EL (cell line): Measurements from ENCODE around the gene COL5A1.

Experiments used
- DNase-seq: peaks from one replicate; pipeline ENCODE4 v3.0.0-alpha.2; 2016

COL5A1 gene

DNA sequence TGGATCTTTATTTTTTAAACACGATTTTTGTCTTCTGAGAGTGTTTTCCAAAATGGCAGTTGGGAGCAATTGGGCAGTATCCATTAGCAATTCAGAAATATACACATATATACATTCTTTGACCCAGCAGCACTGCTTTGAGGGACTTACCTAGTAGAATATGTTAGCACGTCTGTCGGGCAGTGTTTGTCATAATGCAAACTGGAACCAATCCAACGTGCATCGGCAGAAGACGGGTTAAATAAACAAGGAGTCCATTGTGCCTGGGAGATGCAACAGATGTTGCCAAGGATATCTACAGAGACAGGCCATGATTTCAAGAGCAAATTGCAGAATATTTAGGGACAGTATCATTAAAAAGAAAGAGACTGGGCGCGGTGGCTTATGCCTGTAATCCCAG, 107.0 kb downstream of the COL5A1 start:
- DNase-seq: no peak

DNA sequence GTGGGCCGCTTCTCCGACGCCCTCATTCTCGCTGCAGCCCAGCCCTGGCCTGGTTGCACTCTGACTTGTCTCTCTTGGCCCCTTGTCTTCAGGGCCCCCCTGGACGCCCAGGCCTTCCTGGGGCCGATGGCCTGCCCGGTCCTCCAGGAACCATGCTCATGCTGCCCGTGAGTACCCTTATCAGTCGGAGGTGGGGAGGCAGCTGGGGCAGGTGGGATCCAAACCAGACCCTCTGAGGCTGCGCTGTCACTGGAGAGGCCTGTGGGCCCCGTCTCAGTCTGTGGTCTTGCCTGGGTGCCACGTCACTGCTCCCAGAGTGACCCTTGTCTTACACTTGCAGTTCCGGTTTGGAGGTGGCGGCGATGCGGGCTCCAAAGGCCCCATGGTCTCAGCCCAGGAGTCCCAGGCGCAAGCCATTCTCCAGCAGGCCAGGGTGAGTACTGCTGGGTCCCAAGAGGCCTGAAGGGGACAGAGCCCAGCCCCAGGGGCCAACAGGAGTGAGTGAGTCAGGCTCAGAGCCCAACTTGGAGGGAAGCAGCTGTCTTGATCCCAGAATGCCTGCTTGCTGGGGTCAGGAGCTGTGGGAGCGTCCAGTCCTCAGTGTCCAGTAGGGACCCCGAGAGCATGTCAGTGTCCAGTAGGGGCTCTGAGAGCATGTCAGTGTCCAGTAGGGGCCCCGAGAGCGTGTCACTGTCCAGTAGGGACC, 109.0 kb downstream of the COL5A1 start:
- no peak for DNase-seq

DNA sequence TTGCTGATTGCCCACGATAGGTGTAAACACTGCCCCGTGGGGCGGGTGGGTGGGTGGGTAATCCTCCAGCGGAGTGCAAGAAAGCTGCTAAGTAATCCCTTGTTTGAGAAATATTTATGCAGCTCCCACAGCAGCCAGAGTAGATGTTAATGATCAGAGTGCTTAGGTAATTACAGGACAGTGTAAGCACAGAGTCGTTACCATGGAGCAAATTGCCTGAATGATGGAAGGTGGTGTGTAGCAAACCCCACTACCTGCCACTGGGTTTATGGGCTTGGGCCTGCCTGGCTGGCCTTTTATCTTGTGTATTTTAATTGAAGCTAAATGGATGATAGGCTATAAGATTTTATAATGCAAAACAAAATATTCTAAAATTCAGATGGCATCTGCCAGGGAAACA, 110.0 kb downstream of the COL5A1 start:
- DNase-seq: no peak

DNA sequence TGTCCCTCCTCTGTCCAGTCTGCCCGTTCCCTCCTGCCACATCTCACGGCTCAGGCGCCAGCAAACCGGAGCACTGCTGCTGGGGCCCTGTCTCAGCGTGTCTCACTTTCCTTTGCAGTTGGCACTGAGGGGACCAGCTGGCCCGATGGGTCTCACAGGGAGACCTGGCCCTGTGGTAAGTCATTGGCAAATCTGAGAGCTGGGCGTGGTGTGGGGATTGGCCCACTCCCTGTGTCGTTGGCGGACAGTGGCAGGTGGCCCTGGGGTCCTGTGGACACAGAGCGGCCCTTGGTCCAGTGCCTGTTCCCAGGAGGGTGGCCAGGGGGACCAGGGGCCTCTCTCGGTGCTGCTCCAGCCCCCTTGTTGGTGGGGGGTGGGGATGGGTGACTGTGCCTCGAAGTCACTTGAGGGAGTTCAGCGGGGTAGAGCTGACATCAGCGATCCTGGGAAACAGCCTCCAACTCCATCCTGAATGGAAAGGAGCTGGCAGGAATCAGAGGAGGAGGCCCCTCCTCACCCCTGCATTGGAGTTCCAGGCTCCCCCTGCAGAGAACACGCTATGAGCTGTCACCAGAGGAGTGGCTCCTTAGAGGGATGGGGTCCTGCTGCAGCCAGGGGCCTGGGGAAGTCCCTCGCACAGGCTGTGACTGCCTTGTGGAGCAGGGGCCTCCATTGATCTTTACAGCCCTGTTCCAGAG, 111.0 kb downstream of the COL5A1 start:
- no peak for DNase-seq

GRCh38 chr9:134753191-134753590, 111.6 kb downstream of the COL5A1 start:
- DNase-seq: no peak

DNA sequence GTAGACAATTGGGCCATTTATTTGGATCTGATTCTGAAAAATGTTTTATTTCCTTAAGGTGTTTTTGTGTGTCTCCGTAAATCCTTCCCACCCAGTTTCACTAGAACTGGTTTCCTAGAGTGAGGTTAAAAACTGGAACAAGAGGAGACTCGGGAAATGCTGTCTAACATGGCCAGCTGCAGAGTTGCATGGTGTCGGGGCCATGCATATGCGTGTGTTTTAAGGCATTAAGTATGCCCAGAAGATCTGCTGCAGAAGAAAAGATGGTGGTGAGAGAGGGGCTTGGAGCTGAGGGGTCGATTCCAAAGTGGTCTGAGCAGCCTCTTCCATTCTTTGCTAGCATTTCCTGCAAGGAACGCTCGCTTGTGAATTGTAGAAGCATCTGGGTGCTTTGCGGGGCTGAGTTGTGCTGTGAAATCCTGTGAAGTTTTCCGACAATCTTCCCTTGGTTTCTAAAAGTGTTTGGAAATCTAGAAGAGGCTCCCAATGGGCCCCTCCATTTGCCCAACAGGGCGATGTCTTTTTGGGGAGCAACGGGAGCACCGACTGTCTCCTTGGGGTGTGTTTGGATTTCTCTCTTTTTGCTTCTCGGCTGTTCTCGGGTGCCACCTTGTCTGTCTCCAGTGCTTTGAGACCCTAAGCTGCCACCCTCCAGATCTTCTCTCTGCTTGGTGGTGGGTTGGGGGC, 113.8 kb downstream of the COL5A1 start:
- DNase-seq: no peak

DNA sequence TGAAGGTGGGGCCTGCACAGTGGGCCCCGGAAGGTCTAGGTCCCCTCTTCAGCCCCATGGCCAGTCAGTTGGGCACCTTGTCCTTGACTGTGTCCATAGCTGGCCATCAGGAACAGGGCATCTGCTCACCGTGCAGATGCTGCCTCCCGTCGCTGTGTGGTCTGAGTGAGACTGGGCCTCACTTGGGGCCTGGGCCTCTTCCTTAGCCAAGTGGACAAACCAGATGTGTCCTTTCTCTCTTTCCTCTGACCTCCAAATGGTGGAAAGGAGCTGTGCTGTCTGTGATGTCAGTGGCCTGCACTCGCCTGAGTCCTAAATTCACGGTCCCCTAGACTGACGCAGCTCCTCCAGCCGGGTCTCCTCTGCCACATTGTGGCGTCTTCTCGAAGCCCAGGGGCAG, 114.5 kb downstream of the COL5A1 start:
- DNase-seq: no peak

GRCh38 chr9:134757216-134757975, 115.8 kb downstream of the COL5A1 start:
- DNase-seq: no peak

DNA sequence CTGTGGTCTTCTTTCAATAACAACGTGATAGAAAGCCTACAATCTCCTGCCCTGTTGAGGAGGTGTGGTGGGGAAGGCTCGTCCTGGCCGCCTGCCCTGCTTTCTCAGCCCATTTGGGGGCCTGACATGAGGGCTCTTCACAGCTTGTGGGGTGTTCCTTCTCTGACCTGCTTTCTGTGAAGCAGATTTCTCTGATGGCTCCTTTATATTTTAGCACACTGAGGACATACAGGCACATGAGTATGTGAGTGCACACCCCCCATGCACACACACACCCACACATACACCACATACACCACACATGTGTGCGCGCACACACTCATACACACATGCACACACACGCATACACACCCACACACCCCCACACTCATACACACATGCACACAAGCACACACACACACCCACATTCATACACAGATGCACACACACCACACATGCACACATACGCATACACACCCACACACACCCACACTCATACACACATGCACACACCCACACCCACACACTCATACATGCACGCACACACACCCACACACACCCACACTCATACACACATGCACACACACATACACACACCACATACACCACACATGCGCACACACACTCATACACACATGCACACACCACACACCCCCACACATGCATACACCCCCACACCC, 117.5 kb downstream of the COL5A1 start:
- DNase-seq: no peak

- no peak for DNase-seq
These were observed 118.3 kb downstream of the COL5A1 start for GRCh38 chr9:134759913-134760312.

- no peak for DNase-seq
These were observed 119.3 kb downstream of the COL5A1 start for GRCh38 chr9:134760750-134761420.

GRCh38 chr9:134764473-134765269, 123.1 kb downstream of the COL5A1 start:
- DNase-seq: no peak

GRCh38 chr9:134765785-134766184, 124.2 kb downstream of the COL5A1 start:
- DNase-seq: no peak

DNA sequence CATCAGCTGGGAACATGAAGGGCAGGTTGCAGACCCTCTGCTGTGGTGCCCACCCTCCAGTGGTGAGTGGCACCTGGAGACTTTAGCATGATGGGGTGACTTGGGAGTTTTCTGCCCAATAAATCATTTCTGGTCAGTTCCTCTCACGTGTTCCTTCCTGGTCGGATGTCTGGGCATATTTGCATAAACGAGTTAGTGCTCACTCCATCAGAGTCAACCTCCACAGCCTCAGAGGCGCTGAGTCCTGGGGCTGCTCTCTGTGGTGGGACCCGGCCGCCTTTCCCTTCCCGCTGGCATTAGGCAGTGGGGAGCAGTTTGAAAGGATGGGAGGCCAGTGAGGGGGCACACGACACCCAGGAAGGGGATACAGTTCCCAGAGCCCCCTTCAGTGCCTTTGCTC, 125.0 kb downstream of the COL5A1 start:
- no peak for DNase-seq

GRCh38 chr9:134768332-134768708, 126.7 kb downstream of the COL5A1 start:
- no peak for DNase-seq

- no peak for DNase-seq
These were observed 127.2 kb downstream of the COL5A1 start for GRCh38 chr9:134768709-134769351.

- DNase-seq: no peak
These were observed 129.7 kb downstream of the COL5A1 start for GRCh38 chr9:134770972-134771971.

DNA sequence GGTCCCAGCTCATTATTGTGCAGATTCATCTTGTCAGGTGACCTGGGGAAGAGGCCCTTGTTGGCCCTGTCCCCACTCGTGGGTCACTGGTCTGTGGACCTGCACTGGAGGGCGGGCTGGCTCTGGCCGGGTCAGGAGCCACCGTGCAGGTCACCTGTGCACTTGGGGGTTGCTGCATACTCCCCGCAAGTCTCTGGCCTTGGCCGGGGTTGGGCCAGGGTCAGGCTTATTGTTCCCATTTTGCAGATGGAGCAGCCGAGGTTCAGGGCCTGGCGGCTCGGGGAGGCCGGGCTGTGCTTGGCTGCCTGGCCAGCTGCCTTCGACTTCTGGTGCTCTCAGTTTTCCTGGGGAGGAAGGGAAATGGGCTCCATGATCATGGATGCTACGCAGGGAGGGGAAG, 130.7 kb downstream of the COL5A1 start:
- no peak for DNase-seq

DNA sequence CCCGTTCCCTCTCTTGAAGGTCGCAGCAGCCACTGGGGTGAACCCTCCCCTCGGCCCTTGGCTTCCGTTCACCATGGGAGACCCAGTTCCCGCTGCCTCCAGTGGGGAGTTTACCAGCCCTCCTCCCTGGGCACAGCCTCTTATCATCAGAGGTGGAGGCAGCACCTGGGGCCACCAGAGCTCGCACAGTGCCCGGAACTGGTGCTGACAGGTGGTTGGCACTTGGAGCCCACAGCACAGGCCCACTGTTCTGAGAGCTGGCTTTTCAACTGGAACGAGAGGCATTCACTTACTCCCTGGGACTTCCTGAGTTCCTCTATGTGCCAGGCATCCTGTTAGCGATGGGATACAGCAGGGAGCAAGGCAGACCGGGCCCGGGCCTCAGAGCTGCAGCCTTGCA, 132.2 kb downstream of the COL5A1 start:
- DNase-seq: no peak

DNA sequence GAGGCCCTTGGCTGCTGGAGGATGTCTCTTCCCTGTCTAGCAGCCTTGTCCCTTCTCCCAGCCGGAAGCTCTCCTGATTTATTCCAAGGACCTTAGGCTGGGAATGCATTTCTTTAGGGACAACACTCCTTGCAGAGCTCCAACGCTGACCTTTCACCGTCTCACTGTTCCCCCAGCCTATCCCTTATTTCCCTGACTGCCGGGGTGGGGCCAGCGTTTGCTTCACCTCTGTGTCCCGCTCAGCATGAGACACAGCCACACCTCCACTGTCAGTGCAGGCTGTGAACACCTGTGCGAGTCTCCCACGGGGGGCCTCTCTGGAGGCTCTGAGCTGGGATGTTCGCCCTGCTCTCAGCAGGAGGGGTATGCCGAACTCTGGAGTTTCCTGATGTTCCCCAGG, 132.8 kb downstream of the COL5A1 start:
- no peak for DNase-seq
